ENCODE measurements around the gene HES3. TPM values are rescaled to one million over a fixed set of nuclear protein-coding genes. Genes with fewer than 3 reads are reported as not detected.

Gene HES3
- total and polyA plus RNA-seq, 8 donors = not detected

DNA sequence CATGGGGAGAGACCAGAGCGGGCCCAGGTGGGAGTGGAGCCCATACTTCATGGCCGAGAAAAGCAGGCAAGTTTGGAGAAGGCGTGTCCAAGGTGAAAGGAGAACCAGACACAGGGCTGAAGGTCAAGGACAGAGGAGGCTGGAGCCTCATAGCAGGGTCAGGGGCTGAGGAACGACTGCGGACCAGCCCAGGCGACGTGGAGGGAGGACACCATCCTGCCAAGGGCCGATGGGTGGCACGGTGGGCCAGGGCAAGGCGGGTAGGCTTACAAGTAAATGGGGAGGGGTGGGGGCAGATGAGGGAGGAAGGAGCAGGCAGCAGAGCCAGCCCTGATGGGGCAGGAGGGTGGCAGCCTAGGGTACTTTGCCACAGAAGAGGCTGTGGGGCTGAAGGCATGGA lies 35.1 kb downstream of the HES3 start:
- Histone ChIP-seq H3K9me3 (no peaks in the 10 kb centered on the region), H3K4me3 (no peak overlapping the region), H3K36me3 (no peaks in the 10 kb centered on the region), H3K27me3 (no peaks in the 10 kb centered on the region), H3K4me1 (no peaks in the 10 kb centered on the region), H3K27ac (no peak overlapping the region)
- DNase-seq (no peak), ATAC-seq (no peak), FAIRE-seq (no peak)
- intact Hi-C loops (cut with DNase I) = no loop called here
- 86 to 92% methylated on average over 10 of the region's 10 CpGs for WGBS, 2 donors
- TF ChIP-seq, protein P1, sequence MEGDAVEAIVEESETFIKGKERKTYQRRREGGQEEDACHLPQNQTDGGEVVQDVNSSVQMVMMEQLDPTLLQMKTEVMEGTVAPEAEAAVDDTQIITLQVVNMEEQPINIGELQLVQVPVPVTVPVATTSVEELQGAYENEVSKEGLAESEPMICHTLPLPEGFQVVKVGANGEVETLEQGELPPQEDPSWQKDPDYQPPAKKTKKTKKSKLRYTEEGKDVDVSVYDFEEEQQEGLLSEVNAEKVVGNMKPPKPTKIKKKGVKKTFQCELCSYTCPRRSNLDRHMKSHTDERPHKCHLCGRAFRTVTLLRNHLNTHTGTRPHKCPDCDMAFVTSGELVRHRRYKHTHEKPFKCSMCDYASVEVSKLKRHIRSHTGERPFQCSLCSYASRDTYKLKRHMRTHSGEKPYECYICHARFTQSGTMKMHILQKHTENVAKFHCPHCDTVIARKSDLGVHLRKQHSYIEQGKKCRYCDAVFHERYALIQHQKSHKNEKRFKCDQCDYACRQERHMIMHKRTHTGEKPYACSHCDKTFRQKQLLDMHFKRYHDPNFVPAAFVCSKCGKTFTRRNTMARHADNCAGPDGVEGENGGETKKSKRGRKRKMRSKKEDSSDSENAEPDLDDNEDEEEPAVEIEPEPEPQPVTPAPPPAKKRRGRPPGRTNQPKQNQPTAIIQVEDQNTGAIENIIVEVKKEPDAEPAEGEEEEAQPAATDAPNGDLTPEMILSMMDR (IDR thresholded peaks at IDR 0.05) = no peak

DNA sequence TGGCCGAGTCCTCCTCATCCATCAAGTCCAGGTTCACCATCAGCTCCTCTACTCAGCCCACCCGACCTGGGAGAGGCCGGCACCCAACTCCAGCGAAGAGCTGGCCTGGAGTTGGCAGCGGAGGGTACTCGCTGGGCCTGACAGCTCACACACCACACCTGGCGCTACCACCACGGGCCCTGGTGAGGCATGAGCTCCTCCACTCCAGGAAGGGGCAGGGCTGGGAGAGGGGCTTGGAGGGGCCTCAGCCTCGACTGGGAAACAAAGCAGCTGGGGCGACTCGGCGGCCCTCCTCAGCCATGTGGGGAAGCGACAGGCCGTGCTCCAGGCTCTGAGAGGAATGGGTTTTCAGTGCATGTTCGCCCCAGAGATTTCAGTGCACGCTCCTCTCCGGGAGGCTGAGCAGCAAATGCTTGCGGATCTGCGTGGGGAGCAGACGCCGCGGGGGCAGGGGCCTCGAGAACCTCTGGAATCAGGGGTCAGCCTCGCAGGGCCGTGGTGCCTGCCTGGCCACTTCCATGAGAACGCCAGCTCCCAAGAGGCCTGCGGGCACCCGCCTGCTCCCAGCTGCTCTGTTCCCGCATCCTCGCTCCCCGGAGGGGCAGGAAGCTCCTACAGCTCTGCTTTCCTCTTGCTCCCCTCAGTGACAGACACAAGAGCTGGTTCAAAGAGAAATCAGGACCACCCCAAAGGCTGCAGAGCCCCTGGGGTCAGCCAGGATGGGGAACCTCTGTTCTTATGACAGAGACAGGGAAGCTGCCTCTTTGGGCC lies 35.8 kb downstream of the HES3 start:
- TF ChIP-seq, protein P1 (IDR thresholded peaks at IDR 0.05) = no peak
- Histone ChIP-seq H3K9me3 (no peaks in the 10 kb centered on the region), H3K36me3 (no peaks in the 10 kb centered on the region), H3K4me1 (no peaks in the 10 kb centered on the region), H3K27me3 (no peaks in the 10 kb centered on the region), H3K27ac (no peak overlapping the region), H3K4me3 (no peak overlapping the region)
- ATAC-seq (no peak), FAIRE-seq (no peak), DNase-seq (peak in 1 of 6 donors; percentile 48)
- intact Hi-C loops (cut with DNase I) = no loop called here
- 82 to 87% methylated on average over 31 of the region's 31 CpGs for WGBS, 2 donors

DNA sequence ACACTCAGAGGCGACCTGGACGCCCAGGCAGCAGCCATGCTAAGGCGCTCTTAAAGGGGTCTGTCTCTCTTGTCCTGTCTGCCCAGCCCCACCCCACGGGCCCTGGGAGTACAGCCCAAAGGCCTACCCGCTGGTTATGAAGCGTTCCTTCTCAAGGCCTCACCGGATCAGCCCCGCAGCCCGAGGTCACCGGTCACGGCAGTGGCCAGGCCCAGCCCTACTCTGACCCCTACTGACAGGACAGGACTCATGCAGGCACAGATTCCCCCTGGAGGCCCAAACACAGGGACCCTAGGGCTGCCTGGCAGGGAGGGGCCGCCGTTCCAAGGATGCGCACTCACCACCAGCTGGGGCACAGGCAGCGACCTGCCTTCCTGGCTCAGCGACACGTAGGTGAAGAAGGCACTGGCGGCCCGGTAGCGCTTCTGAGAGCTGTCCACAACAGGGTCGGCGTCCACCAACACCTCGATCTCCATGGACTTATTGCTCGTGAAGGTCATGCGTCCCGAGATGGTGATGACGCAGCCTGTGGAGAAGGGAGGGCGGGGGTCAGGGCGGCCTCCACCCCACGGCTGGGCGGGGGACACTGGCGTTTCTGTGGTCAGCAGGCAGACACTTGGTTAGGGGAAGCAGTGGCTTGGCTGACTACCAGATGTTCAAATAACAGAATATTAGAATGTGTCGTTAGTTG lies 36.9 kb downstream of the HES3 start:
- Histone ChIP-seq H3K4me1 (no peaks in the 10 kb centered on the region), H3K4me3 (no peak overlapping the region), H3K27me3 (no peaks in the 10 kb centered on the region), H3K27ac (no peak overlapping the region), H3K9me3 (no peaks in the 10 kb centered on the region), H3K36me3 (no peaks in the 10 kb centered on the region)
- 79 to 82% methylated on average over 33 of the region's 33 CpGs for WGBS, 2 donors
- TF ChIP-seq, protein P1 (IDR thresholded peaks at IDR 0.05) = no peak
- intact Hi-C loops (cut with DNase I) = no loop called here
- ATAC-seq (peak in 3 of 4 donors; percentile 30 to 57 (median 44)), FAIRE-seq (no peak), DNase-seq (no peak)

DNA sequence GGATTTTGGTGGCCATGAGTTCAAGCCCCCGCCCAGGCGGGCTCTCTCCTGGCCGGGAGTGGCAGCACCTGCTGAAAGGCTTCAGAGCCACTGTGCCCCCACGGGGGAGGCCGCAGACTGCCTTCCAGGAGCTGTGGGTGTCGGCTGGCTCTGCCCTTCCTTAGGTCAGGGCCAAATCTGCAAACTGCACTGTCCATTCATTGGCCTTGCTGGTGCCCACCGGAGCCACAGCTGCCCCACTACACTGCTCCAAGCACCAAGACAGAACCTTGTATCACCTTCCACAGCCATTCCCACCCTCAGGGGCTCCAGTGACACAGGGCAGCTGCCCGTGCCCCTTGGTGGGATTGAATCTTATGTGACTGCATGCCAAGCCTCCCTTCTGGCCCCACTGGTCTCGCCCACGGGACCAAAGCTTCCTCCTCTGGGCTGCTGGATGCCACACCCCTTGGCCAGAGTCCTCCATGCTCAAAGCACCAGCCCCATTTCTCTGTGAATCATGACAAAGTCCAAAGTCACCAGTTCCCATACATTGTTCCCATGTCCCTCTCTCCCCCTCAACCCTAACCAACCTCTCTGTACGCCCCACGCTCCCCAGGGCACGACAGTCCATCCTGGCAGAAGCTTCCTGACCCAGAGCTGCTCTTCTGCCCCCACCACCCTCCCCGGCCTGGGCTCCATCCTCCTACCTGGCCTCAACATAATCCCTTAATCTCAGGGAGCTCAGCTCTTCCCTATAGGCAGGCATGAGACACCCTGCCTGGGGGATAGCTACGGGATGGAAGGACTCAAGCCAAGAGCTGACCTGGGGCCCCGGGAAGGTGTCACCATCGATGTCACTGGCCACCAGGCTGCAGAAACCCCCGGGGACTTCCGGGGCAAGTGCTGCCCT lies 37.8 kb downstream of the HES3 start:
- TF ChIP-seq, protein P1 (IDR thresholded peaks at IDR 0.05) = no peak
- intact Hi-C loops (cut with DNase I) = no loop called here
- DNase-seq (no peak), ATAC-seq (no peak), FAIRE-seq (no peak)
- Histone ChIP-seq H3K27me3 (no peaks in the 10 kb centered on the region), H3K4me3 (no peak overlapping the region), H3K9me3 (no peaks in the 10 kb centered on the region), H3K4me1 (no peaks in the 10 kb centered on the region), H3K36me3 (no peaks in the 10 kb centered on the region), H3K27ac (no peak overlapping the region)
- WGBS, 2 donors = 84 to 88% methylated on average over 19 of the region's 19 CpGs
